ENCODE results near the gene ATP8B4. TPM values are rescaled to one million over a fixed set of nuclear protein-coding genes. Genes with fewer than 3 reads are reported as not detected.

ATP8B4 gene
- total RNA-seq, 1 donor from 2014 or later, result 15.1 TPM

- no peak for TF ChIP-seq CTCF (IDR thresholded peaks at IDR 0.05)
Observed at GRCh38 chr15:50112488-50113186, 6.4 kb downstream of the ATP8B4 start.

GRCh38 chr15:50110285-50110684 is 8.7 kb downstream of the ATP8B4 start:
- Histone ChIP-seq H3K27me3 (no peaks in the 10 kb centered on the region), H3K4me1 (no peaks in the 10 kb centered on the region), H3K4me3 (no peak overlapping the region), H3K27ac (no peak overlapping the region), H3K9me3 (no peaks in the 10 kb centered on the region), H3K36me3 (no peaks in the 10 kb centered on the region)
- DNase-seq (ENCODE audit: low spot score in 2 of 2), result no peak
- TF ChIP-seq CTCF (IDR thresholded peaks at IDR 0.05), result no peak
- intact Hi-C loops (cut with DNase I), result no loop called here

More at GRCh38 chr15:50112488-50113186, 6.4 kb downstream of the ATP8B4 start:
- Histone ChIP-seq H3K4me1 (no peaks in the 10 kb centered on the region), H3K36me3 (no peaks in the 10 kb centered on the region), H3K9me3 (no peaks in the 10 kb centered on the region), H3K27ac (peak overlapping the region in 1 of 2 donors; percentile 22), H3K27me3 (no peaks in the 10 kb centered on the region), H3K4me3 (peak overlapping the region in 1 of 2 donors; percentile 8)
- DNase-seq (ENCODE audit: low spot score in 2 of 2), result no peak
- intact Hi-C loops (cut with DNase I), result no loop called here

GRCh38 chr15:50109076-50109987 is 9.7 kb downstream of the ATP8B4 start:
- no peak for TF ChIP-seq CTCF (IDR thresholded peaks at IDR 0.05)
- DNase-seq (ENCODE audit: low spot score in 2 of 2), result no peak
- Histone ChIP-seq H3K9me3 (no peaks in the 10 kb centered on the region), H3K4me3 (no peak overlapping the region), H3K27ac (no peak overlapping the region), H3K27me3 (no peaks in the 10 kb centered on the region), H3K4me1 (no peaks in the 10 kb centered on the region), H3K36me3 (no peaks in the 10 kb centered on the region)
- intact Hi-C loops (cut with DNase I), result no loop called here

GRCh38 chr15:50108461-50108860 is 10.6 kb downstream of the ATP8B4 start:
- intact Hi-C loops (cut with DNase I), result no loop called here
- no peak for DNase-seq (ENCODE audit: low spot score in 2 of 2)
- no peaks in the 10 kb centered on the region for H3K9me3 ChIP-seq
- H3K4me1 ChIP-seq, result no peaks in the 10 kb centered on the region
- no peaks in the 10 kb centered on the region for H3K27me3 ChIP-seq
- H3K4me3 ChIP-seq, result no peak overlapping the region
- H3K27ac ChIP-seq, result no peak overlapping the region
- no peak for TF ChIP-seq CTCF (IDR thresholded peaks at IDR 0.05)
- H3K36me3 ChIP-seq, result no peaks in the 10 kb centered on the region

GRCh38 chr15:50107591-50108408 is 11.2 kb downstream of the ATP8B4 start:
- intact Hi-C loops (cut with DNase I), result no loop called here
- Histone ChIP-seq H3K27me3 (no peaks in the 10 kb centered on the region), H3K4me3 (no peak overlapping the region), H3K36me3 (no peaks in the 10 kb centered on the region), H3K4me1 (no peaks in the 10 kb centered on the region), H3K27ac (no peak overlapping the region), H3K9me3 (no peaks in the 10 kb centered on the region)
- no peak for TF ChIP-seq CTCF (IDR thresholded peaks at IDR 0.05)
- no peak for DNase-seq (ENCODE audit: low spot score in 2 of 2)
